ENCODE measurements around the gene TRAPPC12.
"Not testable (repeated sequence)": the region's sequence is repeated elsewhere in the genome, so short reads cannot be mapped to it uniquely, and the experiment has no call there.

Gene TRAPPC12

GRCh38 chr2:3432693-3433338 lies 53.3 kb downstream of the TRAPPC12 start:
- no peak for DNase-seq (ENCODE audit: low spot score)

DNA sequence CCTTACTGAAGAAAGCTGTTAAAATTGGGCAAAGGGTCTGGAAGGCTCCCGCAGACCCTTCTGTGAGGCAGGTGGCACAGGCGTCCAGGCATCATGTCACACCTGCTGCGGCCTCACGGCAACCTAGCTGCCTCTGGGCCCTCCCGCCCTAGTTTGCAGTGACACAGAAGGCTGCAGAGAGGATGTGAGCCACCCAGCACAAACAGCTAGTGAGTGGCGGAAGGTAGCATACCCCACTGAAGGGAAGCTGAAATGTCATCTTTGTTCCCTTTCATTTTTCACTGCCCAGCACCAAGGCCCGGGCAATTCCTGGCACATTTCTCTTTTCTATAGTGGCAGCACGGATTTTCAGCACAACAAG lies 53.8 kb downstream of the TRAPPC12 start:
- no peak for DNase-seq (ENCODE audit: low spot score)

DNA sequence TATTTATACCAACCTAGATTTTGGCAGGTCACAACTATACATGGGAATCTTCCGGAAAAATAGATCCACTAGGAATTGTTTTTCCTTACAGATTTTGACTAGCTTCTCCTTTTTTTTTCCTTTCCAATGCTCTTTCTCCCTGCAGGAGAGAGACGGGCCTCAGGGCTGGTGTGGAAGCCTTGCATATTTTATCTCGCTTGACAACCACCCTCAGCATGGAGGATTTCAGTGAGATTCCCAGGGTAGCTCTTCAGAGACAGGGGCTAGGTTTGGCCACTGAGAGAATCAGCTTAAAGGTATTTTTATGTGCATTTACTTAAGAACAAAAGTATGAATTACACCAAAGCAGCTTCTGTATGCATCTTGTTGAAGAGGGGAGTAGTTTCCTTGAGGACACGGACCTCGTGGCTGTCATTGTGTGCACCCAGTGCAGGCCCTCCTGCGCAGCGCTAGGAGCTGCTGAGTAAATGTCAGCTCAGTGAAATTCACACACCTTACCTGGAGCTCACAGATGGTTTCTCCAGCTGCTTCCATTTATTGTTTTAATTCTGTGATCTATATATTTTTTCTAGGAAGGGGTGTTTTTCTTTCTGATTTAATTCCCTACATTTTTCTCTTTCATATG lies 54.4 kb downstream of the TRAPPC12 start:
- no peak for DNase-seq (ENCODE audit: low spot score)

GRCh38 chr2:3434654-3435053 lies 55.2 kb downstream of the TRAPPC12 start:
- DNase-seq (ENCODE audit: low spot score): no peak

DNA sequence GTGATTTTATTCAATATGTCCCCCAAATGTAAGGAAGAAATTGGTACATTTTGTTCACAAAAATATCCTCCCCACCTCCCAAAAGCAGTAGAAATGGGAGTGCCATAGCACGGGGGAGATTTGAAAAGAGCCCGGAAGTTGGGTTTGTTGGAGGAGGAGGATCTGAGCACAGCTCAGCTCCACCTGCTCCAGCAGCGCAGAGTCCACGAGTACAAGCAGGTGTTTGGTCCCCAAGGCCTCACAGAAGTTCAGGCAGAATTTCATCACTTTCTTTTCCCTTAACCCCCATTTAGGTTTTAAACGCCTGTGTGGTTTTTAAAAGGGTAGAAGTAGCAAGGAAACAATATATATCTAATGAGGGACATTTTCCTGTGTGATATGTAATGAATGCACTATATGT lies 56.0 kb downstream of the TRAPPC12 start:
- no peak for DNase-seq (ENCODE audit: low spot score)

GRCh38 chr2:3440477-3440876 lies 61.0 kb downstream of the TRAPPC12 start:
- DNase-seq (ENCODE audit: low spot score): no peak

DNA sequence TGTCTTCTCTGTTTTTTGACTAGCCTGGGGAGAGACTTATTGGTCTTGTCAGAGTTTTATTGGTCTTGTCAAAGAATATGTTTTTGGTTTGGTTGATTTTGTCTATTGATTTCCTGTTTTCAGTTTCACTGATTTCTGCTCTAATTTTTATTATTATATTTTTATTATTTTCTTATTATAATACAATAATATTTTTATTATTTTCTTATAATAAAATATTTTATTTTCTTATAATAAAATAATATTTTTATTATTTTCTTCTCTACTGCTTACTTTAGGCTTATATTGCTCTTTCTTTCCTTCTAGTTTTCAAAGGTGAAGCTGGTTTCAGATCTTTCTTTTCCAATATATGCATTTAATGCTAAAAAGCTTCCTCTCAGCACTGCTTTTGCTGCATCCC lies 62.0 kb downstream of the TRAPPC12 start:
- DNase-seq (ENCODE audit: low spot score): no peak

DNA sequence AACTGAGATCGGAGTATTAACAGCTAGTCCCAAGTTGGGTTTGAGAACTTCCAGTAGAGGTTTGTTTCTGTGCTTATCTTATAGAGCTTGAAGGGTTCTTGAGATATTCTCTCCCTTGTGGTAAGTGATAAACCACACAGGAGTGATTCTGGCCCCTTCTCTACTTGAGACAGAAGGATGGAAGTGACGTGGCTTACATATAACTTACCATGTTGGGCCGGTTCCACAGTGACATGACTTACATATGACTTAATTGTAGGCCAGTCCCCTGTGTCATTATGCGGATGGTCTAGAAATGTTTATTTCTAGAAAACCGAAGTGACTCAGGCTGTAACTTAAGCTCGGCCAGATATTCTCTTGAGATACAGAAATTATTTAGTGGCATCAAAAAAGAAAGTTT lies 62.7 kb downstream of the TRAPPC12 start:
- no peak for DNase-seq (ENCODE audit: low spot score)

GRCh38 chr2:3443083-3443482 lies 63.6 kb downstream of the TRAPPC12 start:
- no peak for DNase-seq (ENCODE audit: low spot score)

- no peak for DNase-seq (ENCODE audit: low spot score)
These were observed 64.1 kb downstream of the TRAPPC12 start for GRCh38 chr2:3443506-3444084.

DNA sequence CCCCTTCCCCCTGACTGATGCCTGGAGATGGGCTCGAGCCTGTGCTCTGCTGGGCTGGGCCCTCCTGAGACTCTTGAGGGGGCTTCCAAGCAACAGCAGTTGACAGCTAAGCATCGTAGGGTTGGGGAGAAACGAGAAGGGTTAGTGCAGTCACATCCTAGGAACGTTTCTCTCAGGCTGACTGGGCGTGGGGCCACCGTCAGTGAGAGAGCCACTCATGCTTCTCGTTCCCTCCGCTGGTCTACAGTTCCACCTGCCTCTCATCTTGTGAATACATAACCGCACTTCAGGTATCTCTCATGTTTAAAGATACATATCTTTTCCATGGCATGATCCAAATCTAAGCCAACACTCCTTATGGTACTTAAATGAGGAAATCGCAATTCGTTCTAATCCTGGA lies 66.4 kb downstream of the TRAPPC12 start:
- DNase-seq (ENCODE audit: low spot score): no peak

DNA sequence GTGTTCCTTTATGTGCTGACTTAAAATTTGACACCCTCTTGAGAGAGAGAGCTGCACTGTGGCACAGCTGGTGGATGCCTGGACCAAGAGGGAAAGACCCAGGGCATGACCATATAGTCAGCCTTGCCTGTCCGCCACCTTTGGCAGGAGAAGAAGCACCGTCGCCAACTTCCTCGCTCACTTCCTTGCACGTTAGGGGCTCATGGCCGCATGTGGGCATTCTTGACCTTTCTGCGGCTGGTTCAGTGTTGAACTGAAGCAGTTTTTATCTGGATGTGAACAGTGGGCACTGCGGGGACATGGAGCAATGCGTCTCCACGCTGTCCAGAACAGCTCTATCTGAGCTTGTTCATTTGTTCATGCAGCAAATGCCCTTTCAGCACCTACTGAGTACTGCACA lies 66.9 kb downstream of the TRAPPC12 start:
- DNase-seq (ENCODE audit: low spot score): no peak

GRCh38 chr2:3447186-3447585 lies 67.7 kb downstream of the TRAPPC12 start:
- DNase-seq (ENCODE audit: low spot score): not testable (repeated sequence)

DNA sequence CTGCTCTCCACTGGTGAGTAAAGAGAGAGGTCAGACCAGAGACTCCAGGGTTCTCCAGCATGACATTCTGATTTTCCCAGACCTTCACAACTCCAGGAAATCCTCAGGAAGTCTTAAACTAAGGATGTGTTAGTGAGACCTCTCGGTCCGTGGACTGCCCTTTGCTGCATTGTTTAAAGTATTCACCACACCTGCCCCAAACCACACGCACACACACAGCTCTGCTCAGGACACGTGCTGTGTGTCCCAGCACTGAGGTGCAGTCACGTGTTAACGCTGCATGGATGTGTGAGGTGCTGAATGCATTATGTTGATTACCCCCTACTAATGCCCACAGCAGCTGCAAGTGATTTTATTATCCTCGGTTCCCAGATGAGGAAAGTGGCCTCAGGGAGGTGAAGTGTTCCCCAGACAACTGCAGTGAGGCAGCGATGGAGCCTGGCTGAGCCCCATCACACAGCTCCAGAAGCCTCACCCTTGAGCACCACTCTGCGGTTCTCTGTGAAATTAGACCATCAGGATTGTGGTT lies 68.4 kb downstream of the TRAPPC12 start:
- DNase-seq (ENCODE audit: low spot score): no peak

- DNase-seq (ENCODE audit: low spot score): not testable (repeated sequence)
These were observed 69.0 kb downstream of the TRAPPC12 start for GRCh38 chr2:3448441-3448911.

- no peak for DNase-seq (ENCODE audit: low spot score)
These were observed 69.6 kb downstream of the TRAPPC12 start for GRCh38 chr2:3449086-3449485.

GRCh38 chr2:3449936-3450335 lies 70.4 kb downstream of the TRAPPC12 start:
- DNase-seq (ENCODE audit: low spot score): no peak

GRCh38 chr2:3450385-3451010 lies 71.0 kb downstream of the TRAPPC12 start:
- no peak for DNase-seq (ENCODE audit: low spot score)

GRCh38 chr2:3451169-3451568 lies 71.7 kb downstream of the TRAPPC12 start:
- no peak for DNase-seq (ENCODE audit: low spot score)

DNA sequence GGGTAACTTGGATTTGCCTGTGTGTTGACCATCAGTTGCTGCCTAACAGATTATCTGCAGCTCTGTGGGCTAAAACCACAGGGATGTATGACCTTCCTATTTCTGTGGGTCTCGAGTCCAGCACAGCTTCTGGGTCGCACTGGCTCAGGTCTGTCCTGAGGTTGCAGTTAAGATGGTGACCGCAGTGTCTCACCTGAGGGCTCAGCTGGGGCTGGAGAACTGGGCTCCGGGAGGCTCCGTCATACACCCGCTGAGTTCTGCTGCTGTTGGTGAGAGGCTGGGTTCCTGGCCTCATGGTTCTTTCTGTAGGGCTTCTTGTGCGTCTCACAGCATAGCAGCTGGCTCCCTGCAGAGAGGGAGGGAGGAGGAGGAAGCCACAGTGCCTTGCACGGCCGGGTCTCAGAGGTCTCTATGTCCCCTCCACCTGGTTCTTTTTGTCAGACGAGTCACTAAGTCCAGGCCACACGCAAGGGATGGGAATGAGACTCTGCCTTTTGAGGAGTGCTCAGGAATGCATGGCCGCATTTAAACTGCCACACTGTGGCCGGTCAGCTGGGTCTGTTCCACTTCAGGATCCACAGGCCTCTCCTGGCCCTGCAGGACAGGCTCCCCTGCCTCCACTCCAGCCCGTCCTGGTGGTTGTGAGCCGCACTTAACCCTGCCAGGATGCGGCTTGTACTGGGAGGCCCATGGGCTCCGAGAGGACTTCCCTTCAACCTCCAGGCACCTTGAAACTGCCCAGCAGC lies 72.6 kb downstream of the TRAPPC12 start:
- DNase-seq (ENCODE audit: low spot score): no peak

- DNase-seq (ENCODE audit: low spot score): no peak
These were observed 73.9 kb downstream of the TRAPPC12 start for GRCh38 chr2:3453190-3453999.
